K562 (cell line): Measurements from ENCODE around the gene SCN4A. TPM values are rescaled to one million over a fixed set of nuclear protein-coding genes. Genes with fewer than 3 reads are reported as not detected.

ENCODE experiments used
- ATAC-seq: fragments of 200-7000 bp; cut with Tn5 transposase; 3 replicates; pipeline ENCODE4 v1.9.1; 2020; ENCODE audit warnings: moderate library complexity
- BruUV-seq: library from RNA; stranded (reverse); fragments of 400-500 nt; replicated peaks from 2 replicates; lab custom pipeline; 2021; lab: Mats Ljungman, UMichigan
- CTCF ChIA-PET: fragments of 300-600 bp; formaldehyde crosslinking; extraction: SDS; loops from one replicate; lab custom pipeline; 2021; ENCODE audit warnings: low intra/inter-chr PET ratio; lab: Yijun Ruan, JAX
- POLR2A ChIA-PET: fragments of 300-600, 350-650 bp; sonication (Branson Sonifier 250); formaldehyde crosslinking; extraction: SDS; loops from one replicate; lab custom pipeline; 2021; ENCODE audit warnings: antibody characterized with exemption, inconsistent platforms; lab: Yijun Ruan, JAX
- DNase-seq, 4 experiments: peaks; one replicate each; pipeline versions ENCODE4 v3.0.0 to v3.0.0-alpha.2; 2011 to 2018; ENCODE audit warnings: low spot score in 3 of 4, mixed read lengths in 3 of 4; ENCODE audit errors: extremely low read depth in 1 of 4
- FAIRE-seq: peaks from 2 replicates; lab custom pipeline; 2011; peaks lifted over from hg19 to GRCh38; lab: Jason Lieb, UNC
- H2AFZ ChIP-seq: 2 replicates; pipeline ENCODE4 v1.6.0; 2011; ENCODE audit warnings: low read depth, low read length, control low read depth, inconsistent platforms
- H3K27ac ChIP-seq: fragments of 200-600 bp; 3 replicates; pipeline ENCODE4 v1.8.0; 2011; ENCODE audit warnings: low read depth, mild to moderate bottlenecking, control low read depth, inconsistent platforms, low read length, moderate library complexity, mixed read lengths; ENCODE audit errors: extremely low read depth
- H3K27me3 ChIP-seq, 2 experiments: fragments of 300-600 bp in 1 of 2; 2 replicates in 1 of 2; 3 replicates in 1 of 2; pipeline versions ENCODE4 v1.6.0 to v1.8.0; 2011; ENCODE audit warnings: inconsistent platforms in 2 of 2, low read length in 2 of 2, mild to moderate bottlenecking in 1 of 2, mixed read lengths in 1 of 2, moderate library complexity in 1 of 2; ENCODE audit not compliant: control insufficient read depth in 2 of 2, insufficient read depth in 2 of 2
- H3K36me3 ChIP-seq: fragments of 300-600 bp; 3 replicates; pipeline ENCODE4 v1.8.0; 2011; ENCODE audit warnings: mild to moderate bottlenecking, low read length, inconsistent platforms; ENCODE audit not compliant: control insufficient read depth, insufficient read depth
- H3K4me1 ChIP-seq, 2 experiments: fragments of 200-600 bp in 1 of 2; replicated peaks in 1 of 2; 2 replicates in 1 of 2; 3 replicates in 1 of 2; pipeline versions ENCODE4 v1.5.1 to v1.8.0; 2011; ENCODE audit warnings: inconsistent platforms in 2 of 2, low read length in 2 of 2, mild to moderate bottlenecking in 1 of 2, mixed read lengths in 1 of 2, moderate library complexity in 1 of 2; ENCODE audit not compliant: control insufficient read depth in 2 of 2, insufficient read depth in 2 of 2
- H3K4me2 ChIP-seq: 2 replicates; pipeline ENCODE4 v1.6.1; 2011; ENCODE audit warnings: low read length, control low read depth, inconsistent platforms, mixed read lengths; ENCODE audit not compliant: insufficient read depth
- H3K4me3 ChIP-seq: fragments of 200-600 bp; sonication (generic), shearing (Covaris generic); 2 replicates; pipeline ENCODE4 v1.5.1; 2016; ENCODE audit warnings: control low read depth, inconsistent platforms
- H3K79me2 ChIP-seq: fragments of 200-600 bp; 3 replicates; pipeline ENCODE4 v1.8.0; 2011; ENCODE audit warnings: low read length, inconsistent platforms; ENCODE audit not compliant: control insufficient read depth, insufficient read depth
- H3K9ac ChIP-seq, 2 experiments: 2 replicates each; pipeline versions ENCODE4 v1.6.0 to v1.6.1; 2011; ENCODE audit warnings: low read depth in 2 of 2, low read length in 2 of 2, control low read depth in 1 of 2, inconsistent platforms in 1 of 2, mild to moderate bottlenecking in 1 of 2, mixed read lengths in 1 of 2; ENCODE audit not compliant: insufficient read depth in 1 of 2
- H3K9me1 ChIP-seq: one replicate; pipeline ENCODE4 v1.6.0; 2011; ENCODE audit warnings: inconsistent platforms, mild to moderate bottlenecking, low read length, moderate library complexity; ENCODE audit not compliant: control insufficient read depth, insufficient read depth
- H3K9me3 ChIP-seq: replicated peaks from 2 replicates; pipeline ENCODE4 v1.5.1; 2011; ENCODE audit warnings: low read depth, low read length, inconsistent platforms; ENCODE audit not compliant: control insufficient read depth, insufficient read depth
- H4K20me1 ChIP-seq: replicated peaks from 2 replicates; pipeline ENCODE4 v1.6.1; 2011; ENCODE audit warnings: low read length, inconsistent platforms, mixed read lengths; ENCODE audit not compliant: control insufficient read depth, insufficient read depth
- FOXA3 ChIP-seq, 2 experiments: fragments of 450-650 bp in 1 of 2; sonication (generic) in 1 of 2; formaldehyde crosslinking; IDR thresholded peaks in 1 of 2; conservative IDR thresholded peaks in 1 of 2; 2 replicates each; pipeline versions ENCODE4 v1.4.0 to v1.8.0; 2020 to 2022; ENCODE audit warnings: mild to moderate bottlenecking in 2 of 2, missing genetic modification reagents in 1 of 2
- HDAC2 ChIP-seq: fragments of 450-650 bp; IDR thresholded peaks from 2 replicates; pipeline ENCODE4 v1.6.1; 2016; ENCODE audit warnings: mild to moderate bottlenecking
- MBD2 ChIP-seq: sonication (generic); IDR thresholded peaks from 2 replicates; pipeline ENCODE4 v1.6.1; 2016; ENCODE audit warnings: low read depth, borderline replicate concordance
- ZNF143 ChIP-seq: sonication (generic); formaldehyde crosslinking; IDR thresholded peaks from 2 replicates; pipeline ENCODE4 v1.9.0; 2022; ENCODE audit warnings: mild to moderate bottlenecking, missing genetic modification reagents
- WGBS: fragments of 100-300 bp; shearing (Covaris generic); methylation state at CpG from one replicate; pipeline ENCODE4 v1.1.6; 2016; ENCODE audit warnings: low coverage, mixed read lengths; ENCODE audit not compliant: insufficient coverage; ENCODE audit errors: missing lambda C conversion rate; 5-methylcytosine and 5-hydroxymethylcytosine counted together
- in situ Hi-C: fragments of 300-500 bp; cut with MboI; formaldehyde crosslinking; loops from 4 replicates; pipeline ENCODE4 v1.15.0; 2018; ENCODE audit warnings: inconsistent platforms, mixed read lengths
- intact Hi-C: fragments of 100-400 bp; cut with micrococcal nuclease; formaldehyde crosslinking; loops from 2 replicates; pipeline ENCODE4 v1.14.2; 2022
- polyA plus RNA-seq, 8 experiments: library from polyadenylated mRNA; depleted of rRNA in 4 of 8; stranded (reverse) in 5 of 8; unstranded in 3 of 8; fragments of >200 nt; fragmentation: Nextera tagmentation in 2 of 8; fragmentation: Illumina TruSeq in 1 of 8; extraction: Ambion mirVana in 2 of 8; extraction: Trizol in 1 of 8; gene quantifications; 2 replicates each; pipeline versions ENCODE4 v1.2.1 to v1.2.3, GENCODE V29; 2011 to 2014; ENCODE audit warnings: inconsistent platforms in 1 of 8, missing spikeins in 1 of 8
- total RNA-seq, 7 experiments: library from RNA; depleted of rRNA in 6 of 7; stranded (reverse); fragments of >200 nt in 6 of 7; fragmentation: Illumina TruSeq in 2 of 7; extraction: Trizol in 2 of 7; gene quantifications; 2 replicates each; pipeline versions ENCODE4 v1.2.1 to v1.2.3, GENCODE V29; 2011 to 2021; ENCODE audit warnings: low replicate concordance in 1 of 7
- TF ChIP-seq, protein P1 (sequence below): sonication (generic); formaldehyde crosslinking; IDR thresholded peaks from 2 replicates; pipeline ENCODE4 v1.8.0; 2022; ENCODE audit warnings: missing genetic modification reagents, mild to moderate bottlenecking, borderline replicate concordance

Gene SCN4A
- total and polyA plus RNA-seq, 9 of the 15 experiments (the other 6 are each of a cell fraction or from before 2014, with no cell fraction given), result 0.29 to 2.6 (median 1.4) TPM

DNA sequence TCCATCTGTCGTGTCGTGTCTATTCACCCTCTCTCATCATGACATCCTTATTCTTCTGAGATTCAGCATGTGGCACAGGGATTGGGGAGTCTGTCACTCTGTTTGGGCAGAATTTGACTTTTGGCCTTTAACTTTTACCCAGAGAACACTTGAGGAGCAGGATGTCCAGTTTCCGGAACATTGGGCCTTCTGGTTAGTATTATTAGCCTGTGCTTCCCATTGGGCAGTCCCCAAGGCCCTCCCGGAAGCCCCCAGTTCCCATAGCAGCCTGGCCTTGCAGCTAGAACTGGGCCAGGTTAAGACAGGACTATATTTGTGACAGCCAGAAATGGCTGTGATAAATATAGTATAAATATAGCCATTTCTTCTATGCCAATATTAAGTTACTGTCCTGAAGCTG, 9.6 kb downstream of the SCN4A start:
- WGBS, result 63% methylated on average over 4 of the region's 4 CpGs
- intact Hi-C loops (no loop called here), in situ Hi-C loops (no loop called here)
- DNase-seq, result no peak
- ChIA-PET POLR2A (interaction anchor here (1.6 to 1.9 kb wide), 2 partner anchors 11 to 13 kb away, joined by 5 to 7 read pairs; no protein-coding TSS in a partner anchor), CTCF (no interaction called here)
- Histone ChIP-seq H3K27me3 (peaks cover 0 to 15% of the 10 kb centered on the region in 2 experiments; a peak in 3 of 5 replicates), H3K4me2 (no peak overlapping the region), H4K20me1 (no peaks in the 10 kb centered on the region), H3K9me3 (no peaks in the 10 kb centered on the region), H2AFZ (no peak overlapping the region), H3K27ac (no peak overlapping the region), H3K36me3 (no peaks in the 10 kb centered on the region), H3K4me3 (no peak overlapping the region), H3K9me1 (peaks cover 2% of the 10 kb centered on the region), H3K4me1 (peaks cover 16 to 33% of the 10 kb centered on the region in 2 experiments), H3K79me2 (no peaks in the 10 kb centered on the region), H3K9ac (no peak overlapping the region)
- no peak for FAIRE-seq
- TF ChIP-seq MBD2, result no peak
- TF ChIP-seq, protein P1, sequence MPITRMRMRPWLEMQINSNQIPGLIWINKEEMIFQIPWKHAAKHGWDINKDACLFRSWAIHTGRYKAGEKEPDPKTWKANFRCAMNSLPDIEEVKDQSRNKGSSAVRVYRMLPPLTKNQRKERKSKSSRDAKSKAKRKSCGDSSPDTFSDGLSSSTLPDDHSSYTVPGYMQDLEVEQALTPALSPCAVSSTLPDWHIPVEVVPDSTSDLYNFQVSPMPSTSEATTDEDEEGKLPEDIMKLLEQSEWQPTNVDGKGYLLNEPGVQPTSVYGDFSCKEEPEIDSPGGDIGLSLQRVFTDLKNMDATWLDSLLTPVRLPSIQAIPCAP, result no peak
- no peak for TF ChIP-seq HDAC2
- ATAC-seq, result no peak
- BruUV-seq, result no TSS peak

DNA sequence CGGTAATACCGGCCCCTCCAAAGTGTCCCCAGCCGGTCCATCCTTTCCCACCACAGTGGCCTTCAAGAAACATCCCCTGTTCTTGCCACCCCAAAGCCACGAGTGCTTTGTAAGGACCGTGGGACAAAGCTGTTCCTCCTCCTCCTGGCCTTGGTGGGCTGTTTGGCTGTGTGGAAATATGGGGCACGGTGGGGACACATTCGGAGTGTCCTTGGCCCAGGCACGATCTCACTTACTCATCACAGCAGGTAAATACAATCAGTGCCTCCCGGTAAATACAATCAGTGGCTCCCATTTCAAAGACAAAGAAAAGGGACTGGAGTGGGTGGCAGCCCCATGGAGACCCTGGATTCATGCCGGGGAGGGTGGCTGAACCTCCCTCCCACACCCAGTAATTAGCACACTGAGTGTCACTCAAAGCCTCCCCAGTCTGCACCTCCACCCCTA, 10.4 kb downstream of the SCN4A start:
- no peak overlapping the region for H2AFZ ChIP-seq
- TF ChIP-seq FOXA3 (CRISPR knock-in tag; conservative IDR thresholded peaks at IDR 0.05 in 1 of 2, IDR thresholded peaks at IDR 0.05 in 1 of 2) (no peak), ZNF143 (CRISPR knock-in tag) (0 out of 2 replicates have a peak, but pooled peaks have one; percentile 8)
- no peak for DNase-seq
- 35% methylated on average over 10 of the region's 10 CpGs for WGBS
- H3K4me1 ChIP-seq, result peaks cover 15 to 26% of the 10 kb centered on the region in 2 experiments
- no peaks in the 10 kb centered on the region for H3K79me2 ChIP-seq
- peaks cover 0 to 9% of the 10 kb centered on the region in 2 experiments; a peak in 1 of 5 replicates for H3K27me3 ChIP-seq
- FAIRE-seq, result no peak
- H3K9ac ChIP-seq, result peak overlapping the region in 1 of 2 experiments; percentile 68; a peak in 1 of 4 replicates
- H3K9me3 ChIP-seq, result no peaks in the 10 kb centered on the region
- no peak overlapping the region for H3K4me3 ChIP-seq
- no peaks in the 10 kb centered on the region for H4K20me1 ChIP-seq
- POLR2A ChIA-PET, result interaction anchor here (1.1 kb wide), 1 partner anchor 35 kb away, joined by 3 read pairs; no protein-coding TSS in a partner anchor
- in situ Hi-C loops (no loop called here), intact Hi-C loops (no loop called here)
- no peak overlapping the region for H3K4me2 ChIP-seq
- no peaks in the 10 kb centered on the region for H3K36me3 ChIP-seq
- no peak overlapping the region for H3K27ac ChIP-seq
- CTCF ChIA-PET, result no interaction called here
- peaks cover 2% of the 10 kb centered on the region for H3K9me1 ChIP-seq
- ATAC-seq, result no peak
- BruUV-seq, result no TSS peak
